A673 (cell line): ENCODE data around the gene FAM200C.

Experiments used
- CTCF ChIP-seq: fragments of 300-800, 200-600 bp; sonication (generic); conservative IDR thresholded peaks from 2 replicates; pipeline ENCODE4 v1.5.1; 2017; ENCODE audit warnings: low read depth, mild to moderate bottlenecking, antibody characterized with exemption, low read length, moderate library complexity, mixed read lengths
- EZH2 ChIP-seq: fragments of 200-600 bp; sonication (generic); IDR thresholded peaks from 2 replicates; pipeline ENCODE4 v1.6.1; 2017; ENCODE audit warnings: borderline replicate concordance, low read depth, mild to moderate bottlenecking, mixed read lengths, antibody characterized with exemption, low read length; ENCODE audit not compliant: poor library complexity, severe bottlenecking

DNA sequence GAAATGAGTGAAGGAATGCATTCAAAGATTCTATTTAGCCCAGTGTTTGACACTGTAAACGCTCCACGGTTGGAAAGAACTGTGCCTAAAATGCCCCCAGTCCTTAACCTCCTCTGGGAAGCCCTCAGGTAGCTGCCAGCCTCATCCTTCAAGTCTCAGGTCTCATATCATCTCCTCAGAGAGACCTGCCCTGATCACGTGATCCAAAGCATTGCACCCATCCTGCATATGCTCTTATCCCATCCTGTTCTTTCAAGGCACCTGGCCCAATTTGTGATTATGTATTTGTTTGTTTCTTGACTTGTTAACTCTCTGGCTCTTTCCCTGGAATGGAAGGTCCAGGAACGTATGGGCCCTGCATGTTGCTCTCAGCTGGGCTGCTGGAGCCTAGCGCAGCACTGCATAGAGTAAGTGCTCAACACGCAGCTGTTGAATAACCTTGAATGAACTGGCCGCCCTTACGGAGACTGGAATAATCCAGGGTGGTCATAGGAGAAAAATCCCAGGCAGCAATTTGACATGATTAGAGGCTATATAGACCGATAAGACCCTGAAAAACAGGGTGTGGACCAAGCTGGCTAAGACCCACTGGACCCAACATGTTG lies 38.1 kb downstream of the FAM200C start:
- TF ChIP-seq EZH2 (no peak), CTCF (no peak)
